Jurkat, Clone E6-1 (cell line): ENCODE results near the gene UST.
"Not testable (repeated sequence)": the region's sequence is repeated elsewhere in the genome, so short reads cannot be mapped to it uniquely, and the experiment has no call there.

Experiments used
- DNase-seq: peaks from one replicate; pipeline ENCODE4 v3.0.0-alpha.2; 2011; ENCODE audit warnings: low read depth, low spot score
- H3K4me3 ChIP-seq: 2 replicates; pipeline ENCODE4 v1.5.1; 2011; ENCODE audit warnings: mild to moderate bottlenecking, low read length, control low read depth, moderate library complexity

Gene UST

DNA sequence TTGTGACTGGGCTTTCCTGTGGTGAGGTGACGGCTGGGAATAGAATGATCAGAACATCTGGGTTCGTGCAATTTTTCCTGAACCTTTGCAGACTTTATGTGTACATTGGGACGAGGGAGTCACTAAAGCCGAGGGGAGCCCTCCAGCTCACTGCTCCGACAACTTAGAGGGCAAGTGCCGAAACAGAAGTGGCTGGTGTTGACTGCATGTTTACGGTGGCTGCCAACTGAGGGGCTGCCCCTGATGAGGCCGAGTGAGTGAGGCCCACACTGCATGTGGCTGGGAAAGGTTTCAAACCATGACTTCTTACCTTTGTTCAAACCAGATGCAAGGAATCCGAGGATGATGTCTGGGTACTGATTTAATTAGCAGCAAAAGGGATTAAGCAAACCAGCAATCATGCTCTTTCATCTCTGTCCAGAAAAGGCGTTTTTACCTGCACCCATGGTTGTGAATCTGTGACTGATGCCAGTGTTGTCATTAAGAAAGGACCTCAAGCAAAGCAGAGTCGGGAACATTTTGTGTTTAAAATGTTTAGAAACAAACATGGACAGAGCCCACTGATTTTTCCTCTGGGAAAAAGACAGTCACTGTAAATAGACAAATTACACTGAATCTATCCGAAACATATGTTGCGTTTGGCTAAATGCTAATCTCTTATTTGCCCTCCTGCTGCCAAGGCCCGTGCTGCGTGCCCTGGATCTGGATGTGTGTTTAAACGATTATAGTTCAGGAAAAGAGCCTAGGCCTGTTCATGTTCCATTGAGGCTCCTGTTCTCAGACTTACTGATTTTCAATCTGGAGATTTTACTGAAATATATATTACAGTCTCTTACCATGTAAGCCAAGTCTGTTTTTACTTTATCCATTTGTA lies 105.1 kb downstream of the UST start:
- no peak overlapping the region for H3K4me3 ChIP-seq
- no peak for DNase-seq

DNA sequence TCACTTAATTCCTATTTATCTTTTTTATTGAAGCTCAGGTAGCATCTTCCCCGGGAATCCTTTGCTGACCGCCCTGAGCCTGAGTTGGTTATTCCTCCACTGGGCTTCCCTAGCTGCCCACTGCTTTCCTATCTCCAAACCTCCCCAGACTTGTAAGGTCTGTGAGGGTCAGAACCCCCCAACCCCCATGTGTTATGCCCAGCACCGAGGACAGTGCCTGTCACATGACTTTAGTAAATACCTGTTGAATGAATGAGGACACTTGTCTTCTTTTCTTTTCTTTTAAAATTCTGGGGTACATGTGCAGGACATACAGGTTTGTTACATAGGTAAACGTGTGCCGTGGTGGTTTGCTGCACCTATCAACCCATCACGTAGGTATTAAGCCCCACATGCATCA lies 105.9 kb downstream of the UST start:
- no peak overlapping the region for H3K4me3 ChIP-seq
- no peak for DNase-seq

DNA sequence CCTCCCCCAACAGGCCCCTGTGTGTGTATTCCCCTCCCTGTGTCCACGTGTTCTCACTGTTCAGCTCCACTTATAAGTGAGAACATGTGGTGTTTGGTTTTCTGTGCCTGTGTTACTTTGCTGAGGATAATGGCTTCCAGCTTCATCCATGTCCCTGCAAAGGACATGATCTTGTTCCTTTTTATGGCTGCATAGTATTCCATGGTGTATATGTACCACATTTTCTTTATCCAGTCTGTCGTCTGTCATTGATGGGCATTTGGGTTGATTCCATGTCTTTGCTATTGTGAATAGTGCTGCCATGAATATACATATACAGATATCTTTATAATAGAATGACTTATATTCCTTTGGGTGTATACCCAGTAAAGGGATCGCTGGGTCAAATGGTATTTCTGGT lies 106.3 kb downstream of the UST start:
- not testable (repeated sequence) for H3K4me3 ChIP-seq

DNA sequence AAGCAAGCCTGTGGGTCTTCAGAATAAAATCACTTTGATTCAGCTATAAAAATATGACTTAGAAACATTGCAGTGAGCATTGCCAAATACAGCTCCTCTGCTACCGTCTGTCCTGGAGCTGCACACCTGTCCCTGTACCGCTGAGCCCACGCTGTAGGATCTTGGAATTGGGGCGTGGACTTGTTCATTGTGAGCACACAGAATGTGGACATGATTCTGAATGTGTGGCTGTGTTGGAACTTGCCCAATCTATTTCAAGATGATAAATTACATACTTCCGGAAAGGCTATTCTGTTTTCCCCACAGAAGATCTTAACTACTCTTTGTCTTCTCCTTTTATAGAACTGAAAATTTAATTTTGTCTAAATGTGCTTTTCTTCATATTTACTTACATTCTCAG lies 107.3 kb downstream of the UST start:
- no peak for DNase-seq
- H3K4me3 ChIP-seq, result no peak overlapping the region

More for the DNA sequence above, 106.3 kb downstream of the UST start:
- DNase-seq, result not testable (repeated sequence)

DNA sequence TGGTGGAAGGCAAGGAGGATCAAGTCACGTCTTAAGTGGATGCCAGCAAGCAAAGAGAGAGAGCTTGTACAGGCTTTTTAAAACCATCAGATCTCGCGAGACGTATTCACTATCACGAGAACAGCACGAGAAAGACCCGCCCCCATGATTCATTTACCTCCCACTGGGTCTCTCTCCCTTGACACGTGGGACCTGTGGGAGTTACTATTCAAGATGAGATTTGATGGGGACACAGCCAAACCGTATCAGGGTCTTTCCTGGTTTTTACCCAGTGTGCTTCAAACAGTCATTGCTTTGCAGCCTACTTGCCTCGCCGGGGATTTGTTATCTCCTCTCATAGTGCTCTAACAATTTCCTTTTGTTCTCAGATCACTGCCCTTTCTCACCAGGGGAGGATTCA lies 108.2 kb downstream of the UST start:
- H3K4me3 ChIP-seq, result no peak overlapping the region
- DNase-seq, result no peak

DNA sequence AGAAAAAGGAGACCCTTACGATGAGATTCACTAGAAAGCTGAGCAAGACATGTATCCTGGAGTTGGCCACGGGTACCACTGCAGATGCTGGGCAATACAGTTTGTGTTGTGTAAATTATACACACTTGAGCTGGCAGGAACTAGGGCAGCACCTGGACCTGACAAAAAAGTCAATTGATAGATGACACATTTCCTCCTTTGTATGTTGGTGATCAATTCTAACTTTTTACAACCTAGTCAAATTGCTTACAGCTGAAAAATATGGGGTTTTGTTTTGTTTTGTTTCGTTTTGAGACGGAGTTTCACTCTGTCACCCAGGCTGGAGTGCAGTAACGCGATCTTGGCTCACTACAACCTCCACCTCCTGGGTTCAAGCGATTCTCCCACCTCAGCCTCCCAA lies 108.9 kb downstream of the UST start:
- no peak for DNase-seq
- no peak overlapping the region for H3K4me3 ChIP-seq

DNA sequence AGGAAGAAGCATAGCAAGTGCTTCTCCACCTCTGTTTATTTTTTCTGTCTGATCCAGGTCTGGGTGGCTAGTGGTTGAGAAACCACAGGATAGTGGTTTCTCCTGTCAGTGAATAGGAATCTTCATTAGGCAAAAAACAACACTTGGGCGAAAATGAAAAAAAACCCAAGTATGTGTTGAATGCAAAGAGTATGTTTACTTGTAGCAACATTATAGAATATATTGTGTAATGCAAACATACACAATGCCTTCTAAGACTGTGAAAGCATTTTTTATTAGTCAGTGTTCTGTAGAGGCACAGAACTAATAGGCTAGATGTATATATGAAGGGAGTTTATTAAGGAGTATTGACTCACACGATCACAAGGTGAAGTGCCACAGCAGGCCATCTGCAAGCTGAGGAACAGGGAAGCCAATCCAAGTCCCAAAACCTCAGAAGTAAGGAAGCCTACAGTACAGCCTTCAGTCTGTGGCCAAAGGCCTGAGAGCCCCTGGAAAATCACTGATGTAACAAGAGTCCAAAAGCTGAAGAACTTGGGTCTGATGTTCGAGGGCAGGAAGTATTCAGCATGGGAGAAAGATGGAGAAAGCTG lies 111.1 kb downstream of the UST start:
- no peak for DNase-seq
- H3K4me3 ChIP-seq, result no peak overlapping the region

DNA sequence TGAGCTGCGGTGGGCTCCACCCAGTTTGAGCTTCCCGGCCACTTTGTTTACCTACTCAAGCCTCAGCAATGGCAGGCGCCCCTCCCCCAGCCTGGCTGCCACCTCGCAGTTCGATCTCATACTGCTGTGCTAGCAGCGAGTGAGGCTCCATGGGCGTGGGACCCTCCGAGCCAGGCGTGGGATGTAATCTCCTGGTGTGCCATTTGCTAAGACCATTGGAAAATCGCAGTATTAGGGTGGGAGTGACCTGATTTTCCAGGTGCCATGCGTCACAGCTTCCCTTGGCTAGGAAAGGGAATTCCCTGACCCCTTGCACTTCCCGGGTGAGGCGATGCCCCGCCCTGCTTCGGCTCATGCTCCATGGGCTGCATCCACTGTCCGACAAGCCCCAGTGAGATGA lies 117.3 kb downstream of the UST start:
- not testable (repeated sequence) for DNase-seq, H3K4me3 ChIP-seq

DNA sequence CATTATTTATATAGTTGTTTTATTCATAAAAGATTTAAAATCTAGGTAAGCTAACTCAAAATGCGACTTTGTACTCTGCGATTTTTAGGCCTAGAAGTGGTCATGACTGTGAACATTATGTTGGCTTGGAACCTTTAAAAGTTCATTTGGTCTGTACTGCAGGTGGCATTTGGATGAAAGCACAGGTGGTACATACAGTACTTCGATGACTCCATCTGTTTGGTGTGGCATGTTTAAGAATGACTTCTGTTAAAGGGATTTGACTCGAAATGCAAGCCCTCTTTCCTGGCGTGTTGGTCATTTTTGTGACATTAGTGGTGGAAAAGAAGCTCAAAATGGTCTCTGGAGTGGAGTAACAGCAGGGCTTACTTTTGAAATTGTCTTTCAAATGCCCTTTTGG lies 118.1 kb downstream of the UST start:
- H3K4me3 ChIP-seq, result no peak overlapping the region
- DNase-seq, result no peak

DNA sequence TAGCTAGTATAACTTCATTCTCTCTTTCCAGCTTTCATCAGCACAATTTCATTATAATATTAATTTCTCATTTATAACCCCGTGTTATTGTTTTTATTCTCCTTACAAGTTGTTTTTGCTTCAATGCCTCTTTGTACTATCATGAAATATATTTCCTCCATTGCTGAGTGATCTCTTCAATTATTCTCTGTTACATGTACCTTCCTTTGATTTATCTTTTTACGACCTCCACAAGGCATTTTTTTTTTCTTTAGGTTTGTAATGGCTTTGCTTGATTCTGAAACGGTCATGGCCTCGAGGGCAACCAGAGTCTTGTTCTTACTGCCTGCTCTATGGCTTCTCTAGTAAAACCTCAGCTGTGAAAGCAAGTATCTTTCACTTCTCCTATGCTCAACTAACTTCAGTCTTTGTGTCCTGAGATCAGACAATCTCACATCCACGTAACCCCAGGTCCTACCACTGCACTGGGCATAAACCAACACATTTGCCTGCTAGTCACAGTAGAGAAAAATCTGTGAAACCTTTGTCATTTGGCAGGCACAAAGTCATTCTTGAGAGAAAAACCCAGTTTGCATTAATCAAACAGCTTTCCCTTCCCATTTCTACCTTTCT lies 119.9 kb downstream of the UST start:
- H3K4me3 ChIP-seq, result no peak overlapping the region
- no peak for DNase-seq

DNA sequence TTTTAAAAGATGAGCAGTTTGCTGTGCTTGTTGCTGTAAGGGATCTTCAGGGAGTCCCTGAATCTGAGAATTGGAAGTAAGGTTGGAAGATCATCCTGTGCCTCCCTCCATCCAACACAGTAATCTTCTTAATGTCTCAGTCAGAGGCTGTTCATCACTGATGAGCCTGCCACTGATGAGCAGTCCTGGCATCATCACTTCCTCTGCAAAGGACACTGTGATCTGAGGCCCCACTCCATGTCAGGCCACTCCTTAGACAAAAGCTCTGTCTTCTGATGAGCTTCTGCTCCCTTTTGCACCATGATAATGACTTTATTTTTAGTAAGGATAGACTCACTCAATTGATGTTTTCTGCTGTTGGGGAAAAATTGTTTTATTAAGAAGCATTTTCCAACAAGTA lies 121.0 kb downstream of the UST start:
- no peak for DNase-seq

DNA sequence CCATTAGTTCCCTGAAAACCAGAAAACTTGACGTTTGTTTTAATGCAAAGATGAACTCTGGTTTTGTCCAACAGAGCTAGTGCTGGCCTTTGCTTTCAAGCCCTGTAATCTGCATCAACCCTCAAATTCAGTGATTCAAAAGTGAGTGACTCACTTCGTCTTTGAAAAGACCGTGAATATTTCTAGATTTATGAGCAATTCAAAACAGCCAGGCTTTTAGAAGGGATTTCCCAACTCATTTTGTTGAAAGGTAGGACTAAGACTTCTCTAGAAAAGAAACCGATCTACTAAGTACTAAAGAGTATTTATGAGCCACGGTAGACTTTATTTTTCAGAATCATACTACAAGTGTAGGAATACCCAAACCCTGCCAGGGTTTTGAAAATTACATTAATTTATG lies 121.5 kb downstream of the UST start:
- no peak overlapping the region for H3K4me3 ChIP-seq
- DNase-seq, result no peak

More for the DNA sequence above, 121.0 kb downstream of the UST start:
- no peak overlapping the region for H3K4me3 ChIP-seq

DNA sequence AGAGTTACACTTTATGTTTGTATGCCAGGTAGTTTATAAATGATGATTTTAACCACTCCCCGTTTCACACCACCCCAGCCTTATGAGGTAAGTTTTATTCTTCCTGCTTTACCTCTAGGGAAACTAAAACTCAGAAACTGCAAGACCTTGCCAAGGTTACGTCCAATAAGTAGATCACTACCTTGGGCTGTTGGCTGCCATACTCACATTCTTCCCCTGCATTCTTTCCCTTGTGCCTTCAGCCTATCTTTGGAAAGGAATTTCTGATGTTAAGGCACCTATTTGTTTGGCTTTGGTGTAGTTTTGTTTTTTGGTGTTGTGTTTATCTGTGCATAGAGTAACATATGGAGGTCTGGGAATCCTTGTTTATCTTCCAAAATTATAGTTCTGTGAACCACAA lies 122.1 kb downstream of the UST start:
- H3K4me3 ChIP-seq, result no peak overlapping the region
- DNase-seq, result no peak

DNA sequence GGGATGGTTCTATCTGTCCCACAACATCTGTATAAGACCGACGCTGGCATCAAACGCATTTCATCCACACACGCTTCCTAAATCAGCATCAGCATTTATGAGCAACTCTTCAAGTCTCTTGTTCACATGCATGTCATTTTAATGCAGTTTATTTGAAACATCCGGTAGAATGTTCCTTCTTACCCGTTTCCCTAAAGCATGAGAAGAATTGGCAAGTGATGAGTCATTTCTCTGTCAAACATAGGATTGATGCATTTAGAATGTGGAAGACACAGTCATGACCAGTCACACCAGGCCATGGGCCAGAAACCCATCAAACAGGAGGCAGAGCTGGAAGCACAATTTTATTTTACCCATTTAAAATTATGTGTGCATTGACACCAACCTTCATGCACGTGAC lies 122.8 kb downstream of the UST start:
- no peak for DNase-seq
- H3K4me3 ChIP-seq, result no peak overlapping the region

DNA sequence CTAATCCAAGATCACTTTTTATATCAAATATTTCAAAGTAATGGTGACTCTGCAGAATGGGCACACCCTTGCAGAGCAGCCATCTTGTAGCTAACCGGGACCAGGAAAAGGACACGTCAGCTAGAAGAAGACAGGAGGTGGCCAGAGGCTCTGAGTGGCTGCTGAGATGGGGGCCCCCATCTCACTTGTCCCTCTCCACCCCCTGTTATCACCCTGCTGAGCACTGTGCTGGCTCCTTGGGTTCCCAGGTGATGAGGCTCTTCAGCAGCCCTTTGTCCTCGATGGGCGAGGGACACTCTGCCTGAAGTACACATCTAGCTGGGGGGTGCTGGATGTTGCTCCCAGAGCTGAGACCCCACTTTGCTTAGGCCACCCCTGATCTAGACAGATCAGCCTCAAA lies 126.3 kb downstream of the UST start:
- no peak overlapping the region for H3K4me3 ChIP-seq
- no peak for DNase-seq

DNA sequence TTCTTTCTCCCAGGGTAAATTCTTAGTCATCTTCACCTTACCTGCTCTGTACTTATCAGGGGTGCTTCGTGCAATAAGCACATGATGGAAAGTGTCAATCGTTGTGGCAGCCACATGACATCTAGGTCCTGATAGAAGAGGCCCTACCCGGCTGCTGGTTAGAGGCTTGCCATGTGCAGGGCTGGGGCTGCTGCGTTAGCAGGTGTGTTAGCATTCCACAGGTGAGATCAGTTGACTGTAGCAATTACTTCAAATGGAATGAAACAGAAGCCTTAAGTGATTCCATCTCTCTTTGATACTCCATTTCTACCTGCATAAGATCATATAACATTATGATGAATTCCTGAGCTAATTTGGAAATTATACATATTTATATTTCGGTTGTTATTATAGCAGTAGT lies 127.0 kb downstream of the UST start:
- DNase-seq, result no peak
- no peak overlapping the region for H3K4me3 ChIP-seq

DNA sequence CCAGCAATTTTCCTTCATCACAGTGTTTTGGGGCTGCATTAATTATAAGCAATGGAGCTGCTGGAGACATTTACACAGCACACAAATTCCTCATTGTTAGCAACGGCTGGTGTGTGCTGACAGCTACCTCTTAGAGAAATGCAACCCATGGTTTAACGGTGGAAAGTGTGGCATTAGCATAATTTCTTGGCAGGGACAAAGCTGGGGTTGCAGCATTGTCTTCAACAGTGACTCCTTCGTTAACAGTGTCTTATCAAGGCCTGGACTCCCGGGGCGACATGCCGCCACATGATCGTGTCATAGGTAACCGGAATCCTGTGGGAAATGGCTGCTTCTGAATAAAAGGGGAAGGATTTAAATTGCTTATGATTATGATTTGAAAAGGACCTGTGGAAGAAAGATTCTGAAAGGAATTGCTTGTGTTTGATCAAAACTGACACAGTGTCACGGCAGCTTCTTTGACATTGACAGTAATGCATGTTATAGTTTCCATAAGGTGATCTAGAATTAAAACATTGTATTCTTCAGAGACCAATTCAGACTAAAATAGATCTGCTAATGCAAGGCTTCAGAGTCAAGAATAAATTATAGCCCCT lies 128.0 kb downstream of the UST start:
- H3K4me3 ChIP-seq, result no peak overlapping the region
- no peak for DNase-seq

DNA sequence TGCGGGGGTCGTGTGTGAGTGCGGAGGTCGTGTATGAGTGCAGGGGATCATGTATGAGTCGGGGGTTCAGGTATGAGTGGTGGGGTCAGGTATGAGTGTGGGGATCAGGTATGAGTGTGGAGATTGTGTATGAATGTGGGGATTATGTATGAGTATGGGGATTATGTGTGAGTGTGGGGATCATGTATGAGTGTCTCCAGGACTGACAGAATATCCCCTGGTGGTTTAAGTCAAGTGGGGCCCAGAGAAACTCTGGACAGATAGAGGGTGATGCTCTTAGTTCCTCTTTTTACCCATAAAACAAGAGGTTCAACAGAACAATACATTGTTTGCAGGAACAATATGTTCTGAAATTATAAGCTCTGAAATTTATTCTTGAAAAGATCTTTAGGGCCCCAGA lies 131.9 kb downstream of the UST start:
- no peak for DNase-seq
- no peak overlapping the region for H3K4me3 ChIP-seq

DNA sequence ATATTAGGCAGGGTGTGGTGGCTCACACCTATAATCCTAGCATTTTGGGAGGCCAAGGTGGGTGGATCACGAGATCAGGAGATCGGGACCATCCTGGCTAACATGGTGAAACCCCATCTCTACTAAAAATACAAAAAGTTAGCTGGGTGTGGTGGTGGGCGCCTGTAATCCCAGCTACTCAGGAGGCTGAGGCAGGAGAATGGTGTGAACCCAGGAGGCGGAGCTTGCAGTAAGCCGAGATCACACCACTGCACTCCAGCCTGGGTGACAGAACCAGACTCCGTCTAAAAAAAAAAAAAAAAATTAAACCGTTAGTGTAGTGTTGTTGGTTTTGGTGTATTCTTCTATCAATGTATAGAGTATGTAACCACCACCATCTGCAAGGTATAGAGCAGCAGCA lies 133.9 kb downstream of the UST start:
- H3K4me3 ChIP-seq, DNase-seq: not testable (repeated sequence)
